Renal cortex interstitium (tissue), 11 donors: ENCODE results near the gene CAMKMT. TPM values are rescaled to one million over a fixed set of nuclear protein-coding genes. Genes with fewer than 3 reads are reported as not detected.
"Not testable (repeated sequence)": the region's sequence is repeated elsewhere in the genome, so short reads cannot be mapped to it uniquely, and the experiment has no call there.

ENCODE experiments used
- DNase-seq, 11 donors: peaks; one replicate each; pipeline ENCODE4 v3.0.0-alpha.2; 2013; ENCODE audit warnings: low read depth in 9 of 11, low spot score in 4 of 11; ENCODE audit errors: extremely low read depth in 1 of 11
- polyA plus RNA-seq, 3 donors: library from polyadenylated mRNA; unstranded; fragments of 120-200 nt; gene quantifications; one replicate each; pipeline ENCODE4 v1.2.1, GENCODE V29; 2013; ENCODE audit not compliant: insufficient read length in 3 of 3

CAMKMT gene
- polyA plus RNA-seq, 3 donors: 13.2 to 14.8 (median 14.5) TPM

GRCh38 chr2:44560941-44561340, 199.2 kb downstream of the CAMKMT start:
- DNase-seq: no peak

GRCh38 chr2:44562737-44563136, 201.0 kb downstream of the CAMKMT start:
- no peak for DNase-seq

- DNase-seq: no peak
Measured at GRCh38 chr2:44564752-44565151, 203.0 kb downstream of the CAMKMT start.

GRCh38 chr2:44566059-44566458, 204.3 kb downstream of the CAMKMT start:
- no peak for DNase-seq

GRCh38 chr2:44569491-44569890, 207.7 kb downstream of the CAMKMT start:
- DNase-seq: no peak

GRCh38 chr2:44570271-44570670, 208.5 kb downstream of the CAMKMT start:
- no peak for DNase-seq

GRCh38 chr2:44570777-44571176, 209.0 kb downstream of the CAMKMT start:
- no peak for DNase-seq

- no peak for DNase-seq
Measured at GRCh38 chr2:44572196-44572900, 210.6 kb downstream of the CAMKMT start.

- no peak for DNase-seq
Measured at GRCh38 chr2:44573996-44574395, 212.2 kb downstream of the CAMKMT start.

GRCh38 chr2:44578471-44579093, 216.8 kb downstream of the CAMKMT start:
- DNase-seq: no peak

GRCh38 chr2:44579115-44579836, 217.5 kb downstream of the CAMKMT start:
- DNase-seq: no peak

- no peak for DNase-seq
Measured at GRCh38 chr2:44579837-44580230, 218.1 kb downstream of the CAMKMT start.

GRCh38 chr2:44580875-44581515, 219.2 kb downstream of the CAMKMT start:
- no peak for DNase-seq

- DNase-seq: no peak
Measured at GRCh38 chr2:44582363-44583008, 220.7 kb downstream of the CAMKMT start.

- not testable (repeated sequence) for DNase-seq
Measured at GRCh38 chr2:44595615-44596014, 233.9 kb downstream of the CAMKMT start.

- DNase-seq: no peak
Measured at GRCh38 chr2:44596537-44597320, 235.0 kb downstream of the CAMKMT start.

- DNase-seq: no peak
Measured at GRCh38 chr2:44598330-44599119, 236.8 kb downstream of the CAMKMT start.

- DNase-seq: no peak
Measured at GRCh38 chr2:44599130-44599529, 237.4 kb downstream of the CAMKMT start.
